SK-N-SH treated with all-trans-retinoic acid at 6 μM for 48 hours (cell line): ENCODE measurements around the gene IL13RA2.

Experiments used
- ARNTL ChIP-seq: fragments of 450-650 bp; formaldehyde crosslinking; IDR thresholded peaks from 2 replicates; pipeline ENCODE4 v1.5.0; 2020; ENCODE audit warnings: low read depth, mild to moderate bottlenecking, moderate library complexity, borderline replicate concordance
- CREB5 ChIP-seq: fragments of 250-450 bp; sonication (Bioruptor Pico); IDR thresholded peaks from 2 replicates; pipeline ENCODE4 v1.5.1; 2020; ENCODE audit warnings: low read depth, mild to moderate bottlenecking, moderate library complexity
- CSRNP3 ChIP-seq: fragments of 250-450 bp; sonication (Bioruptor Pico); IDR thresholded peaks from 2 replicates; pipeline ENCODE4 v1.5.1; 2021; ENCODE audit warnings: mild to moderate bottlenecking, moderate library complexity
- ESRRG ChIP-seq: fragments of 250-450 bp; sonication (Bioruptor Pico); IDR thresholded peaks from 2 replicates; pipeline ENCODE4 v1.6.1; 2021; ENCODE audit warnings: mild to moderate bottlenecking
- PATZ1 ChIP-seq: fragments of 250-450 bp; sonication (Bioruptor Pico); IDR thresholded peaks from 2 replicates; pipeline ENCODE4 v1.8.0; 2020; ENCODE audit warnings: mild to moderate bottlenecking, moderate library complexity, borderline replicate concordance
- SNAI2 ChIP-seq: fragments of 250-450 bp; sonication (Bioruptor Pico); IDR thresholded peaks from 2 replicates; pipeline ENCODE4 v1.5.0; 2020; ENCODE audit warnings: mild to moderate bottlenecking, moderate library complexity
- ZC3H10 ChIP-seq: fragments of 250-450 bp; sonication (Bioruptor Pico); IDR thresholded peaks from 2 replicates; pipeline ENCODE4 v1.5.1; 2021; ENCODE audit warnings: mild to moderate bottlenecking, moderate library complexity
- ZFP3 ChIP-seq: fragments of 250-450 bp; sonication (Bioruptor Pico); IDR thresholded peaks from 2 replicates; pipeline ENCODE4 v1.5.0; 2020; ENCODE audit warnings: mild to moderate bottlenecking, moderate library complexity
- ZNF565 ChIP-seq: fragments of 450-650 bp; formaldehyde crosslinking; conservative IDR thresholded peaks from 2 replicates; pipeline ENCODE4 v1.5.0; 2020; ENCODE audit warnings: low read depth, mild to moderate bottlenecking, moderate library complexity
- ZNF70 ChIP-seq: fragments of 450-650 bp; formaldehyde crosslinking; IDR thresholded peaks from 2 replicates; pipeline ENCODE4 v1.5.0; 2020; ENCODE audit warnings: mild to moderate bottlenecking, moderate library complexity
- ZNF8 ChIP-seq: fragments of 450-650 bp; formaldehyde crosslinking; IDR thresholded peaks from 2 replicates; pipeline ENCODE4 v1.5.0; 2020; ENCODE audit warnings: mild to moderate bottlenecking, moderate library complexity

- TF ChIP-seq CREB5 (CRISPR knock-in tag) (no peak), CSRNP3 (CRISPR knock-in tag) (no peak), ARNTL (CRISPR knock-in tag) (no peak), PATZ1 (no peak), ZC3H10 (CRISPR knock-in tag) (no peak), ZNF8 (no peak), ZNF70 (CRISPR knock-in tag) (no peak), SNAI2 (CRISPR knock-in tag) (no peak), ZFP3 (CRISPR knock-in tag) (no peak), ZNF565 (no peak), ESRRG (CRISPR knock-in tag) (no peak)
Observed at GRCh38 chrX:115040417-115040816, 23.0 kb upstream of the IL13RA2 start.
